ENCODE results near the gene TRDMT1.

TRDMT1 gene

DNA sequence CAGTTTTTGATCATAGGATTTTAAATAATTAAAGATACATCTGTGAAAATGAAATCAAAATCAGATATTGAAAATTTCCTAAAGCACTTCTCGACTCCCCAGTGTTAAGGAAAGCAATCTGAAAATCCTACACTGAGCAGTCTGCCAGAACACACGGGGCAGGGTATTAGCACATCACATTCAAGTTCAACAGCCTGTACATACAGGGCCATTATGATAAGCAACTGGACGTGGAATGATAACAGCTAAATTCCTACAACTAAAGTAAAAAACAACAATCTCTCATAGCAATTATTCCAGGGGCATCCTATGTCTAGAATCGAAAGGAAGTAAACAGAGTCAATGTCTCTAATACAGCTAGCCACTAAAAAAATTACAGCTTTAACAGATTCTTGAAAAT lies 31.7 kb downstream of the TRDMT1 start:
- no peak for DNase-seq

DNA sequence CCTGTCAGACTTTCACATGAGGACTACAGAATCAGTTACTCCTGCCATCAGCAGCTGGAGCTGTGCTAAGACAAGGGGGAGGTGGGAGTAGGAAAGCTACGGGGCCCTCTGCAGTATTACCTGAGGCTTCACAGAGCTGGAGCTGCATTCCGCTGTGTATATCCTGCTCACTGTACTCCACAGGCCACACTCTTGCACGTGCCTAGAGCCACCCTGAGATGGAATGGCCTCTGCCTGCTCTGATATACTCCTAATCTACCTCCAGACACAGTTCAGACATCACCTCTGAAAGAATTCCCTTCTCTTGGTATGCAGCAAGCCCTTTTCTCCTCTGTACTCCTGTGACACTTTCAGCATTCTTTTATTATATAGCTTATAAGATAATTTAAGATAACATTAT lies 34.8 kb downstream of the TRDMT1 start:
- no peak for DNase-seq

DNA sequence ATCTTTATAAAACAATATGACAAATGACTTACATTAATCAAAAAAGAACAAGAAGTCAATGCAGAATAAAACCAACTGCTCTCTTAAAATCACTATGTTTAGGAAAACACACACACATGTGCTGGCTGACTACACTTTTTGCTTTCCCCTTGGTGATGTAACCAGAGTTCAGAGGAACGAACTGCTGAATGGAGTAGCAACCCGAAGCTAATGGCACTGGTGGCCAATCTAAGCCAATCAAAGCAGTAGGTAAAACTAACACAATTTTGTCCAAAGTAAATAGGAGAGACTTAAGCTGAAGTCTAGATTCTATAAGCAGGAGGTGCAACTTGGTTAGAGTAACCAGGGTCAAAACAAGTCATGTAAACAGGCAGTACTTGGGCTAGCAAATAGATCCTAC lies 38.6 kb downstream of the TRDMT1 start:
- DNase-seq: no peak

DNA sequence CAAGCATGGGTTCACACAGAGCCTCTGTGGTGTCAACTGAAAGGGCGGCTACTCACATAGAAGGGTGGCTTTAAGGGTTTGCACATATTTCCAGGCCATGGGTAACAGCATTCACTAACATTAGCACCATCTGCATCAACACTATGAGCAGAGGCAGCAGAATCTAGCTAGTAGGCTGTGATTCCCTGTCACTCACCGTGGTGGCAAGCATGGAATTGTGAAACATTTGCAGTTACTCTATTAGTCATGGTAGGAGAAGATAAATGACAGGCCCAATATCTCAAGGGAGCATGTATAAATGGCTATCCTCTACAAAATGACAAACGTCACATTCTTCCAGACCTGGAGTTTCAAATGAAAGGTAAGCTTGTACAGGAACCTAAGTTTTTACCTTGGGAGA lies 39.7 kb downstream of the TRDMT1 start:
- DNase-seq: no peak

DNA sequence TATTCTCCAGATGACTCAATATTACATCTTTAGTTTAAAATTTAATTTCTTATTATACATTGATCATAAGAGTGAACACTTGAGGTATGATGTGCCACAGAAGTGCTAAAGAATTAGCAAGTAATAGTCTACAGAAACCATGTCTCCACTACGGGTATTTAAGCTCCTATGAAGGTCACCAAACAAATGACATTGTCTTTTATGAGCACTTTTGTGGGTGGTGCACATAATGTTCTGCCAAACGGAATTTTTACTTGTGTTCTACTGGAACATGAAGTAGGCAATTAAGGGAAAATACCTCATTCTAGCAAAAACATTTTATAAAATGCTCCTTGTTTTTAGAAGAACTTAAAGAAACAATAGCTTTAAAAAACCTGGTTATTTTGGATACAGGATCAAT lies 44.4 kb downstream of the TRDMT1 start:
- no peak for DNase-seq

DNA sequence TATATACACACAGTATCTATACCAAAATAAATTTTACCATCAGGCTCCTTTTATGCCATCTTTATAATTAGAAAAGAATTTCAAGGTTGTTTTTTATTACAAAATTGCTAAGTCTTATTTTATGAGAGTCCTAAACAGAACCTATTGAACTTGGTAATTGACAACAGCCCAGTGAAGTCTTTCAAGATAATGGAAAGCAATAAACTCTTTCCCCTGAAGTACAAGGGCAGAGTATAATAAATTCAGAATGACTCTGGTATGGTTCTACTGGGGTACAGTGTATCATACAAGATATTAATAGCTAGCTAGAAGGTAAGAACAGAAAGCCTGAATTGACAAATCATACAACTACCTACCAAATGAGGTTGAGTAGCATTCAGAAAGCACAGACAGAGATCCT lies 45.6 kb downstream of the TRDMT1 start:
- no peak for DNase-seq

DNA sequence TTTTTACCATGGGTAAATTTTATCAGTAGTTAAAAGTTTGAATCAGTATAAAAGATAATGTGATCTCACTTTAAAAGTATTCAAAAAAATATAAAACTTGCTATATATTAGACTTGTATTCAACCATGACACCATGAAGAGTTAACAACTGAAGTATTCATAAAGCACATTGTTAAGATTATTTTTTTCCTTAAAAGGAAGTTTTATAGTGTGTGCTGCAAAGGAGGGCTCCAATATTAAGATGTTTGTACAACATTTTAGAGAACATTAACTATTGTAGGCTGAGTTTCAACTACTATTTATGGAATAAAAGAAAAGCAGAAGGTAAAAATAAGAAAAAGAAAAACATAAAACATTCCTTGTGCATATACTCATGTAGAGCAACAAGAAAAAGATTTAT lies 47.4 kb downstream of the TRDMT1 start:
- DNase-seq: no peak

DNA sequence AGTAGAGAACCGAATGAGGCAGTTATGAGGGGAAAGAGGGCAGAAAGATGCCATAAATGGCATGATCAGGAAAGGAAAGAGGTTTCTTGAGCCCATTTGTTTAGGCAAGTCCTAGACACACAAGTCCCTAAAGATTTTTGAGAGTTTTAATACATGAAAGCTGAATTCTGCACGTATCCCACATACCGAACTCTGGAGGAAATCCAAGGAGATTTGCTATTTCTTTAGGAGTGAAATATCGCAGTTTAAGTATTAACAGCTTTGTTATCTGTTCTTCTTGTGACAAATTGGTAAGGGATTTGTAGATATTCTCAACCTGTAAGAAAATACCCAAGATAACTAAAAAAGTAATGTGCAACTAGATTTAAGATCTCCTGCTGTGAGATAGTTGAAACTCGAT lies 48.2 kb downstream of the TRDMT1 start:
- DNase-seq: no peak

DNA sequence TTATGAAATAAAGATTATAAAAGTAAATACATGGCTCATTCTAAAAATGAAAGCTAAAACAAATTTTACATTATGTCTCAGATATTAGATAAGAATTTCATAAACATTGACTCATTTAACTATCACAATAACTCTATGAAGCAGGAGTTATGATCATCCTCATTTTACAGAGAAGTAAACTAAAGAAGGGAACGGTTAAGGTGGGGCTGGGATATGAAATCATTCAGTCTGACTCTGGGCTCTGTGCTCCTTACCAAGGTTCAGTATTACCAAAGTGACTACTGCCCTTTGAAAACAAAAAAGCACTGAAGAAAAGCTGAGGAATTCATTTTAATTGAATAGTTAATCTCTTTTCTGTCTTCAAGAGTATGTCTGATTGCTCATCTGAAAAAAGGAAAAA lies 49.8 kb downstream of the TRDMT1 start:
- DNase-seq: no peak

DNA sequence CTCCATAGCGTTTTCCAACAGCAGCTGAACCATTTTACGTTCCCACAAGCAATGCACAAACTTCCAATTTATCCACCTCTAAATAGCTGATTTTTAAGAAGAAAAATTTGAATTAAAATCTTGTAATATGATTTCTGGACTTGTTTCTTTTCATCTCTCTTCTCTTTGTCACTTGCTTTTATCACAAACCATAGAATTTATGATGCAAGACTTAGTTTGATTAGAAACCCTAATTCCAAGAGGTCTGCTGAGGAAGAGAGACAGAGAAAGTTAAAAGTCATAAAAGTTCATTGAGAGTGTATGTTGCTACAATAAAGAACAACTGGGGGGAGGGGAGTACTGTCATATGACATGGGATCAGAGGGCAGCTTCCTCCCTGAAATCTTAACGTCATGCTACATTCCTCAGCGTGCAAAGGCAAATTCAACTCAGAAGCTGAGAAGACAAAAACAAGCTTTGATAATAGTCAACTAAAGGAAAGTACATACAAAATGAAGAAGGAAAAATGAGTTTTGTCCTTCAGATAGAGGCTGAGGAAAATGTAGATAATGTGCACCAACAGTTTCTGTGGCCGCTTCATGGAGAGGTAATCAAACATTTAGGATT lies 53.5 kb downstream of the TRDMT1 start:
- DNase-seq: no peak

DNA sequence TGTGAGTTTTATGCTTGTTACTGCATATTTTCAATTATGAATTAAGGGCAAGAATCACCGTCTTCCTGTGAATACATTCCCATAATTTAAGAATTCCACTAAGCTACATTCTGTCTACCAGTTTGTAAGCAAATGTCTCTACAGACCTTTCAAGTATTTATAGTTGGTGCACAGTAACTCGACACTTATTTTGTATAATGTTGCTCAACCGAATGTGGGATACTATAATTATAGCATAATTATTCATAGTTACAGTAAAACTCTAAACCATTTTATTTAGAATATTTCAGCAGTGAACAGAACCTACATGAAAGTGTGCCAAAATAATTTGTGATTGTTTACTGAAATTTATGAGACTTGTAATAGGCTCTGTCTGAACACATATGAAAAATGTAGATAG lies 54.6 kb downstream of the TRDMT1 start:
- no peak for DNase-seq

DNA sequence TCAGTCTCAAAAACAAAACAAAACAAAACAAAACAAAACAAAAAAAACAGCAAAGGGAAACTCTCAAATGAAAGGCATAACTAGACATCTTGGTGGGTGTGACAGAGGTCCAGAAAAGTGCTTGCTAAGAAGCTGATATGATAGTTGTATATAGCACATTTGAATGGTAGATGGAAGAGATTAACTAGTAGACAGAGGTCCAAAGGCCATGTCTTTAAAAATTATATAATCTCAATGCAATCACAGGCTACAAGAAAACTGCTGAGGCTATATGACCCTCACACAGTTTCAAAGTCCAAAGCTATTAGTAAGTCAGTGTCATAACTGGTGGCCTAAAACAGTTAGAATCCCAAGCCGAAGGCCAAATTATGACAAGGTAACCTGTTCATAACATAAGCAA lies 56.2 kb downstream of the TRDMT1 start:
- no peak for DNase-seq

DNA sequence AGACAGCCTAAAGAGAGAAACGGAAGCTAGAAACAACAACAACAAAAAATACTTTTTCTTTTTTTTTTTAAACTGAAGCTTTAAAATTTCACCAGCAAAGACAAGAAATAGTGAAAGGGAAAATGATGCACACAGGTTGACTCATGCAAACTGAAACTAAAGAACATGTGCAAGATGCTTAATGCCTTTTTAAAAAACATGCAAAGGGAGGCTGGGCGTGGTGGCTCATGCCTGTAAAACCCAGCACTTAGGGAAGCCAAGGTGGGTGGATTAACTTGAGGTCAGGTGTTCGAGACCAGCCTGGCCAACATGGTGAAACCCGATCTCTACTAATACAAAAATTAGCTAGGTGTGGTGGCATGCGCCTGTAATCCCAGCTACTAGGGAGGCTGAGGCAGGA lies 56.7 kb downstream of the TRDMT1 start:
- DNase-seq: peak; percentile 75

DNA sequence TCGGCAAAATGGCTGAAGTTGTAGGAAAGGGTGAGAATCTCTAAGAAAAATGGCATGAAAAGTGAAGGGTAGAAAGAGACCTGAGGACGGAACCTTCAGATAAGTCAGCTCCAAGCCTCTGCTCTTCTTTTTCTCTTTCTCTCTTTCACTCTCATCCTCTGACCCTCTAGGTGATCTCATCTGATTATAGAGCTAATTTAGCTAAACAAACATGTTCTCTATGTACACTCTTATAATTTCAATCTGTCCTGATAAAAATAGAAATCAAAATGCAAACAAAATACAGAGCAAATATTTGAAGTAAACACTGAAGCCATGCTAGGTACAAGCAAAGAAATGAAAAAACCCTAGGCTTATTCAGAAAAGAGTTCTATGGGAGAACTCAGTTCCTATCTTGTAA lies 57.4 kb downstream of the TRDMT1 start:
- DNase-seq: no peak

DNA sequence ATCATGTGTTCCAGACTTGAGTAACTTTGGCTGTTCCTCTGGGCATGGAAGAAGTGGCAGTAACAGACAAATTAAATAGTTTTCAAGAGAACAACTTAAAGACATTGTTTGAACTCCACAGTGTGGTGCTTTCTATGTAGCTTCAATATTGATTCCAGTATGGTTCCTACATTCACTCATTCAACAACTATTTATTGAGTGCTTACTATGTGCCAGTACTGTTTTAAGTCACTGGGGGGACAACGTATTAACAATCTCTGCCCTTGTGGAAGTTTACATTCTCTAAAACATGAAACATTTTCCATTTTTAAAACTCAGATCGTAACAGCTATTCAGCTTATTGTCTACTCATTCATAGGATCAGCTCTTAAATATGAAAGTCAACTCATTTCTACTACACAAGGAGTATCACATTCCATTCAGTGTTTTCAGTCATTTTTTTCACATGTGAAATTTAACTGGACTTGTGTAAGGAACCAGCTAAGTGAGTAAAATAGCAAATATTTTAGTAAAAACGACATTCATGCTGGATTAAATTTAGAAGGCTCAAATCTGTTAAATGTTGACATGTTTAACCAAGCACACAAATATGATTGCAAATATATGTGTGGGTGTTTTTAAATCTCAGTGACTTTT lies 58.3 kb downstream of the TRDMT1 start:
- no peak for DNase-seq

DNA sequence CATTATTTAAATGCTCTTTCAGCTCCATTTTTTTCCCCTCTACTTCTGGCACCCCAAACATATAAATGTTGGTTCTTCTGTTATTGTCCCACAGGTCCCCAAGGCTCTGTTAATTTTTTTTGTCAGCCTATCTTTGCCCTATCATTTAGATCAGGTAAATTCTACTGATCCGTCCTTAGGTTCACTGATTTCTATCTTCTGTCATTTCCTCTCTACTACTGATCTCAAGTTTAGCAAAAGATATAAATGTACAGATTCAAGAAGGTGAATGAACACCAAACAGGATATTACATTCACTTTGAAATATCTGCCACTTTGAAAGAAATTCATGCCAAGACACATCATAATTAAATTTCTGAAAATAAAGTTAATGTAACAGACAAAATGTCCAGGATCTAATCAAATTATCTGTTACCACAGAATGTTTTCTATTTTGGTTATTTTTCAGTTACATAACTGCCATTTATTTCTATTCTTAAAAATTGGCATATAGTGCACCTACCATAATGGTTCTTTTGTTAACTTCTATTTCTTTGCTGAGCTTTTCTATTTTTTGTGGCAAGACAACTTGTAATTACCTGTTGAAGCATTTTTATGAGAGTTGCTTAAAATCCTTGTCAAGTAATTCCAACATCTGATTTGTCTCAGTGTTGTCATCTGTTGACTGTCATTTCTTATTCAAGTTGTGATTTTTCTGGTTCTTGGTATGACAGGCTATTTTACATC lies 59.8 kb downstream of the TRDMT1 start:
- no peak for DNase-seq

DNA sequence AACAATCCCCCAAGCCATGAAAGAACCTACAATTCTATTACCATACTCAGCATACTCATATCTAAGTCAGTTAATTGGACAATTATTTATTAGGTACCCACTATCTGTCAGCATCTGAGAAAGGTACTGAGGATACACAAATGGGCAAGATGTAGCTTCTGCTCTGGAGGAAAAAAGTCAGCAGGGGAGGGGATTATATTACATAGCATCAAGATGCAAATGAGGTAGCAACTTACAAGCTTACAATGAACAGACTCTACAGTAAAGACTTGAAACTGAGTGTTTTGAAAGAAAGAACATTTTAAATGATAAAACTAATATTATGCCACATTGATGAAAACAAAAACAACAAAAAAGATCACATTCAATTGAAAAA lies 61.1 kb downstream of the TRDMT1 start:
- DNase-seq: no peak

DNA sequence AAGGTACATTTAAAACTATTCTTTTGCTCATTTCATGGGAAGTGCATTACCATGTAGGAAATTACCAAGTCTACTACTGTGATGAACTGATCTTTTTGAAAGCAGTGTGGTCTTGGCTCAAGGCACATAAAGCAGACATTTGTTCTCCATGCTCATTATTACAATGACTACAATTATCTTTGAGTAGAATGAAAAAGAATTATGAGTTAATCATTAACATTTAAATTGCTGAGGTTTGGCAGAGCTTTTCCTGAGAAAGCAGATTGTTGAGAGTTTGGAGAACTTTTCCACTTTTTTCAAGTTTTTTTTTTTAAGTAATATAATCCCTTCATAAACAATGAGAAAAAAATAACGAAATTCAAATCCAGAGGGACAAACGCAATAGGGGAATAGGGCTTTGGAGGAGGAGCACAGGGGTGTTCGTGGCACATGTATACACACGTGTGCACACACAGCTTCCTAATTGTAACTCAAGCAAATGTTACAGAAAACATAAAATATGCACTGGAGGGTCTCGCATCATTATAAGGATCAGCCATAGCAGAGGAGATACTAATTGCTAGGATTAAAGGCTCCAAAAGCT lies 62.9 kb downstream of the TRDMT1 start:
- no peak for DNase-seq

DNA sequence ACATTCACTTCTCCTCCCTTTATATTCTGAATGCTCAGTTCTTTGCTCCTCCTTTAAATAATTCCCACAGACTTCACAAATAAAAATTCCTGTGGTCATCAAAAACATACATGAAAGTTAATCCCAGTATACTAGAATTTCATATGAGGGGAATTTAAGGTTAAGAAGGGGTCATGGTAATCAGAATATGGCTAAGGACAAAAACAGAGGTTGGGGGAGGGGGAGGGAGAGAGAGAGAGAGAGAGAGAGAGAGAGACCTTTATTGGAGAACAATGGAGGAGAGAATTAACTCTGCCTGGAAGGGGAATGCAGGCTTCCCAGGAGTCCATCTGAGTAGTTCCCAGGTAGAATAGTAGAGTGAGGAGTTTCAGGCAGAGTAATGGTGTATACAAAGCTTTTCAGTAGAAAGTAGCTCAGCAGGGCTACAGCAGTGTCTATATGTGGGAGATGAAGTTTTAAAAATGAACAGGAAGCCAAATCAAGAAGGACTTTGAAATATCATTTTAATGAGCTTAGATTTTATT lies 66.7 kb downstream of the TRDMT1 start:
- no peak for DNase-seq

DNA sequence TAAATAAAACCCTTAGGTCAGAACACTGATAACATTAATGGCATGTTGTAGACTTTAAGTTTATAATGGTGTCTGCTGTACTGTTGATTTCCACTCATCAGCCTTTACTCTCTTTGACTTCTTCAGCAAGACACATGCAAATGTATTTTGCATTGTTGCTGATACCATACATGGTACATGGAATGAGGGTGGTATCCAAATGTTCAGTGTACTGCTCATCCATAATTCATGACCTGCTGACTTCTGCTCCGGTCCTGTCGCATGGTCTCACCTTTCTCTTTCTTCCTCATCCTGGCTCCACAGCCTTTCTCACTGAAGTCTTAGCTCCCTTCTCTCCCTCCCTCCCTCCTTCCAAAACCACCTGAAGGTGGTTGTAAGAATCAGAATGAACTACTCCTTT lies 67.2 kb downstream of the TRDMT1 start:
- no peak for DNase-seq

DNA sequence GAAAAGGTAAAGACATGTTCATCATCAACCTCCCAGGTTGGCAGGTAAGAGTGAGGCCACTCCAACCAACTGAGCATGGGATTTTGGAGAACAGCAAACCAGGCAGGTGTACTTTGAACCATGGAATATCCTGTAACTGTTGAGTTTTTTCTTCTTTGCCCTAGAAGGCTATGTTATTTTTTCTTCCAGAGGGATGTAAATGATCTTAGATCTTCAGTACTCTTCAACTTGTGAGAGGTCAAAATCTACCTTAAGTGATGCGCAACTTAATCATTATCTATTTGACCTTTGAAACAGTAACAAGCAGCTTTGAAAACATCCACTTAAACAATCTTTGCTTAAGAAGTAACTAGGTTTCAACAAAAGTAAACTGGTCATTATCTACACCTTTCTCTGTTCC lies 71.7 kb downstream of the TRDMT1 start, which contains the start of gene CUBN:
Gene CUBN, minus strand, starts transcription at position 71 of the 400 bp plus-strand sequence. Its CDS starts 46 bp downstream, at position 25.
- no peak for DNase-seq

DNA sequence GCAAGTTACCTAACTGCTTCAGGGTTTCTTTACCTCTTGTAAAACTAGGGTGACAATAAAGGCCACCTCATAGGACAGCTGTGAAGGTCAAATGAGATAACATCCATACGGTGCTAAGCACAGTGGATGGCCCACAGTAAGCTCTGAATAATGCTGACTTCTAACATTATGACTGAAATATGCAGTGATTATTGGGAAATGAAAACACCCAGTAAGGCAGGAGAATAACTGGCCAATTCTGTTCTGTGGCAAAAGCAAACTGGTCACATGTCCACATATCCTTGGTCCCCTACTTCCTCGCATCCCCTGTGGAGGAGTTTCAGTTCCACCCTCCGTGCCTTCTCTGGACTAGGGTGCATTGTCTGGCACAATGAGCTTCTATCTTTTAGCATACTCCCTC lies 73.2 kb downstream of the TRDMT1 start:
- DNase-seq: no peak

DNA sequence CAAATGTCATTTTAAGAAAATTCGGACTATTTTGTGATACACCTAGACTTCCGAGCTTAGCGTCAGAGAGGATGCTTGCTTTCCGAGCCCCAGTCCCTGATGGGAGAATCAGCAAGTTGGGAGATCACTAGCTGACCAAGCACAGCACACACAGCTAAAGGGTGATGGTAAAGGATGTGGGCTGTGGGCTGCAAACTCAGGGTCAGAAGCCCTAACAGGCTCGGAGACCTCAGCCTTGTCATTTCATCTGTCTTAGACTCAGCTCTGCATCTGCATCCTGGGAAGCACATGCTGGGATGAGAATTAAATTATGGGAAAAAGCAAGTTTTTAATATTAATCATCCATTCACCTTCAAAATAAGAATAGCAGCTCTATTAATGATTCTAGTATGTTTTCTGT lies 75.1 kb downstream of the TRDMT1 start:
- no peak for DNase-seq

Measured in activated CD8-positive, alpha-beta memory T cell treated with anti-CD3 and anti-CD28 coated beads for 24 hours (primary cell).